Common myeloid progenitor, CD34-positive (primary cell): ENCODE measurements around the gene THOC7.

Source experiments
- CTCF ChIA-PET: fragments of 350-600 bp; sonication (Branson Sonifier 250); formaldehyde crosslinking; loops from one replicate; lab custom pipeline; 2021; ENCODE audit warnings: antibody characterized with exemption; lab: Charles Lee
- POLR2A ChIA-PET: fragments of 350-600 bp; sonication (Branson Sonifier 250); formaldehyde crosslinking; loops from one replicate; lab custom pipeline; 2021; ENCODE audit warnings: antibody characterized with exemption; lab: Charles Lee
- DNase-seq, 3 donors: peaks; one replicate each; pipeline versions ENCODE4 v3.0.0 to v3.0.0-alpha.2; 2013
- H3K27ac ChIP-seq, 2 experiments: 1 replicate in 1 of 2; 2 replicates in 1 of 2; pipeline ENCODE4 v1.7.0; 2013; ENCODE audit warnings: inconsistent platforms in 2 of 2, low read length in 2 of 2, mild to moderate bottlenecking in 2 of 2, low read depth in 1 of 2, moderate library complexity in 1 of 2; ENCODE audit not compliant: severe bottlenecking in 2 of 2, insufficient read depth in 1 of 2, poor library complexity in 1 of 2
- H3K27me3 ChIP-seq, 5 experiments: replicated peaks in 2 of 5; 1 replicate in 3 of 5; 2 replicates in 2 of 5; pipeline versions ENCODE4 v1.6.1 to v1.7.0; 2013; ENCODE audit warnings: low read length in 4 of 5, mild to moderate bottlenecking in 2 of 5, moderate library complexity in 2 of 5, inconsistent platforms in 1 of 5; ENCODE audit not compliant: insufficient read depth in 5 of 5, control insufficient read depth in 4 of 5
- H3K36me3 ChIP-seq, 4 experiments: 1 replicate in 2 of 4; 2 replicates in 2 of 4; pipeline versions ENCODE4 v1.6.1 to v1.7.0; 2013; ENCODE audit warnings: low read length in 3 of 4, control low read depth in 1 of 4, mild to moderate bottlenecking in 1 of 4; ENCODE audit not compliant: control insufficient read depth in 4 of 4, insufficient read depth in 4 of 4
- H3K4me1 ChIP-seq, 4 experiments: 1 replicate in 3 of 4; 2 replicates in 1 of 4; pipeline versions ENCODE4 v1.6.1 to v1.7.1; 2013; ENCODE audit warnings: low read length in 3 of 4, mild to moderate bottlenecking in 3 of 4, control low read depth in 1 of 4, inconsistent platforms in 1 of 4, moderate library complexity in 1 of 4; ENCODE audit not compliant: control insufficient read depth in 4 of 4, insufficient read depth in 4 of 4; ENCODE audit errors: control extremely low read depth in 1 of 4
- H3K4me3 ChIP-seq, 7 experiments: 1 replicate in 4 of 7; 2 replicates in 3 of 7; pipeline versions ENCODE4 v1.5.1 to v1.7.0; 2013; ENCODE audit warnings: mild to moderate bottlenecking in 7 of 7, low read length in 6 of 7, moderate library complexity in 6 of 7, inconsistent platforms in 2 of 7, low read depth in 2 of 7, control low read depth in 1 of 7; ENCODE audit not compliant: insufficient read depth in 4 of 7, control insufficient read depth in 1 of 7; ENCODE audit errors: extremely low read depth in 1 of 7
- H3K9me3 ChIP-seq, 5 experiments: 1 replicate in 4 of 5; 2 replicates in 1 of 5; pipeline versions ENCODE4 v1.6.1 to v1.7.1; 2013; ENCODE audit warnings: low read length in 4 of 5, mild to moderate bottlenecking in 2 of 5, inconsistent platforms in 1 of 5, low read depth in 1 of 5, moderate library complexity in 1 of 5; ENCODE audit not compliant: control insufficient read depth in 4 of 5, insufficient read depth in 2 of 5; ENCODE audit errors: control extremely low read depth in 1 of 5
- WGBS: methylation state at CpG from one replicate; pipeline ENCODE4 v1.1.5; 2013; ENCODE audit not compliant: insufficient coverage; 5-methylcytosine and 5-hydroxymethylcytosine counted together

THOC7 gene

GRCh38 chr3:63900010-63900409, 36.4 kb upstream of the THOC7 start:
- Histone ChIP-seq H3K27ac (no peak overlapping the region), H3K36me3 (peaks cover 3 to 34% (median 15%) of the 10 kb centered on the region in 4 experiments), H3K27me3 (no peaks in the 10 kb centered on the region), H3K4me1 (peaks cover 0 to 9% (median 2%) of the 10 kb centered on the region in 4 experiments), H3K4me3 (no peak overlapping the region), H3K9me3 (no peaks in the 10 kb centered on the region)
- CTCF ChIA-PET = interaction anchor here (1.2 kb wide), 1 partner anchor 10 kb away, joined by 4 read pairs; no protein-coding TSS in a partner anchor
- 76% methylated on average over 2 of the region's 5 CpGs for WGBS
- DNase-seq = no peak
- POLR2A ChIA-PET = no interaction called here

DNA sequence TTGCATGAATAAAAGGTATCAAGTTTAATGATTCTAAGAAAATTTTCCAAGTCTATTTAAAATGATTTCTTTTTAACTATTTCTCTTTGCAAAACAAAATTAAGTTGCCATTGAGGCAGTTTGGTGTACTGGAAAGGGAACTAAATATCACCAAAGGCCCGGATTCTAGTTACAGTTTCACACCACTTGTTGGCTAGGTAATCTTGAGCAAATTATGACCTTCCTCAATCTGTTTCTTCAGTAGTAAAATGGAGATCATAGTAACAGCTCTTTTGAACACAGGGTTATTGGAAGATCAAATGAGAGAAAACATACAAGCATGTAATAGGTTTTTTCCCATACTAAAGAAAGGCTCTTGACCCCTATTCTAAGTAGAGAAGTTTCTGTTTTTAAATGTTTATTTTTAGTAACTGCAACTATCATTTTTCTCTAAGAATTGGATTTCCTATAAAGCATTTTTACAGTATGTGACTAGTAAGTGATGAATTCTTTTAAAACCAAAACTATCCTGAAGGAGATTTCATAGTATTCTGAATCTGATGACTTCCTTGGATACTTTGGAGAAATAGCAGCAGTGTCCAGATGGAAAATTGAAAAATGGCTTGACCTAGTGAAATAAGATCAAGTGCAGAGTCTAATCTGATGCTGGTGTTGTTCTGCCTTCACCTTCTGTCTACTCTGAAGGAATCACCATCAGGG, 32.9 kb upstream of the THOC7 start:
- no peak for DNase-seq
- H3K36me3 ChIP-seq = peaks cover 3 to 36% (median 14%) of the 10 kb centered on the region in 4 experiments
- WGBS = no CpG with 5 or more reads among the region's 1 CpG
- CTCF ChIA-PET = interaction anchor here (1.3 kb wide), 1 partner anchor 82 kb away, joined by 3 read pairs; no protein-coding TSS in a partner anchor
- no peaks in the 10 kb centered on the region for H3K27me3 ChIP-seq
- H3K4me1 ChIP-seq = peaks cover 0 to 9% (median 2%) of the 10 kb centered on the region in 4 experiments
- H3K27ac ChIP-seq = no peak overlapping the region
- no peak overlapping the region for H3K4me3 ChIP-seq
- H3K9me3 ChIP-seq = no peaks in the 10 kb centered on the region
- POLR2A ChIA-PET = no interaction called here

- 100% methylated on average over 2 of the region's 5 CpGs for WGBS
- ChIA-PET POLR2A (no interaction called here), CTCF (interaction anchor here (1.3 kb wide), 1 partner anchor 83 kb away, joined by 3 read pairs; no protein-coding TSS in a partner anchor)
- Histone ChIP-seq H3K9me3 (no peaks in the 10 kb centered on the region), H3K4me3 (no peak overlapping the region), H3K36me3 (peaks cover 3 to 36% (median 11%) of the 10 kb centered on the region in 4 experiments), H3K27me3 (no peaks in the 10 kb centered on the region), H3K4me1 (peaks cover 0 to 8% (median 2%) of the 10 kb centered on the region in 4 experiments), H3K27ac (no peak overlapping the region)
- no peak for DNase-seq
These were observed 32.0 kb upstream of the THOC7 start for GRCh38 chr3:63895422-63896189.

DNA sequence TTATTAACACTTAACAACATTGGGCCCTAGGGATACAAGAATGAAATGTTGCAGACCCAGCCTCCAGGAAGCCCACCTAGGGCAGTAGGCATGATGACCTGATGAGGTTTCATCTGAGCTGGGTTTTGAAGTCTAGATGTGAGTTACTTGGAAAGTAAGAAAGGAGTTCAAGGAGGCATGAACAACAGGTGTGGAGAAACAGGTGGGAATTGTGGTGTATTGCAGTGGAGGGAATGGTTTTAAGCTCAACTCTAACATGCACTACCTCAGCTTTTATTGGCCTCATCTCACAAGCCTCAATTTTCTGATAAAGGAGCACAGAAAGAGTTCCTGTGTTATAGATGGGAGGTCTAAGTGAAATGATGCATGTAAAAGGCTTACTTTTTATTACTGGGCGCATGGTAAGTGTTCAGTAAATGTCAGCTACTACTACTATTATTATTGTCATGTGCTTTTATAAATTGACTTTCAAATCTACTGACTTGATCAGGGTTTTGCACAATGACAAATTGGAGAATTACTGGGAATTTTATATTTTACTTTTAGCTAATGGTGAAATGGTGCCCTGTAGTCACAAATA, 29.3 kb upstream of the THOC7 start:
- no peak for DNase-seq
- WGBS = no CpG with 5 or more reads among the region's 1 CpG
- no peak overlapping the region for H3K4me3 ChIP-seq
- peaks cover 0 to 15% (median 0%) of the 10 kb centered on the region in 4 experiments for H3K36me3 ChIP-seq
- no peaks in the 10 kb centered on the region for H3K9me3 ChIP-seq
- CTCF ChIA-PET = no interaction called here
- peaks cover 0 to 4% (median 0%) of the 10 kb centered on the region in 4 experiments for H3K4me1 ChIP-seq
- H3K27me3 ChIP-seq = no peaks in the 10 kb centered on the region
- no peak overlapping the region for H3K27ac ChIP-seq
- POLR2A ChIA-PET = no interaction called here

DNA sequence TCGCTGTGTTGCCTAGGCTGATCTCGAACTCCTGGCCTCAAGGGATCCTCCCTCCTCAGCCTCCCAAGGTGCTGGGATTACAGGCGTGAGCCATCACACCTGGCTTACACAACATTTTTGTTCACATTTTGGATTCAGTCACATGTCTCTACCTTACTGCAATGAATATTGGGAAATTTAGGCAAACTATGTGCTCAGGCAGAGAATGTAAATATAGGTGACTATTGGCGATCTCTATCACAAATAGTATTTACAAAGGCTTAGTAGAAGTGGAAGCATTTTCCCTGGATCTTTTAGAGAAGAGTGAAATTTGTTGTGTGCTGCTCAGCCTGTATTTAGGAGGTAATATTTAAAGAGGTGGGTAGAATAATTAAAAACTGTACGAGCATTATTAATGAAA, 27.9 kb upstream of the THOC7 start:
- ChIA-PET POLR2A (no interaction called here), CTCF (no interaction called here)
- DNase-seq = no peak
- 100% methylated on average over 4 of the region's 5 CpGs for WGBS
- H3K36me3 ChIP-seq = peaks cover 0 to 15% (median 0%) of the 10 kb centered on the region in 4 experiments
- H3K4me1 ChIP-seq = peaks cover 0 to 4% (median 0%) of the 10 kb centered on the region in 4 experiments
- H3K27ac ChIP-seq = no peak overlapping the region
- no peaks in the 10 kb centered on the region for H3K27me3 ChIP-seq
- no peak overlapping the region for H3K4me3 ChIP-seq
- H3K9me3 ChIP-seq = no peaks in the 10 kb centered on the region

DNA sequence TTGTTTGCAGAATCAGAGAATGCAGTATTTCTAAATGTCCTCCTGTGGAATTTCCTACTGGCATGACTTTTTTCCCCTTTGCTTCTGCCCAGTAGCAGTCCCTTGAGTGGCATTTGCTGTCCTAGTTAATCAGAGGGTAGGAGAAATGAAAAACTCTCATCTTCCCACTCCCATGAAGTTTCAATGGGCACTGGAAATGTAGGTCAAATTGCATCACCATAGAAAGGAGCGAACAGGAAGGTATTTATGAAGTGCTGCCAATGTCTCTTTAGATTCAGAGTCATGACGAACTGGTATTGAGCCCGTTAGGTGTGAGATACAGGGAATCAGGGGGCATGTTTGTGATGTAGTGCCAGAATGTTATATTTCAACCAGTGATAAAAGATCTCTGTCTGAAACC, 23.3 kb upstream of the THOC7 start:
- 91% methylated on average over 3 of the region's 3 CpGs for WGBS
- H3K36me3 ChIP-seq = peaks cover 0 to 9% (median 0%) of the 10 kb centered on the region in 4 experiments
- H3K4me3 ChIP-seq = no peak overlapping the region
- H3K9me3 ChIP-seq = no peaks in the 10 kb centered on the region
- ChIA-PET CTCF (no interaction called here), POLR2A (no interaction called here)
- no peaks in the 10 kb centered on the region for H3K27me3 ChIP-seq
- no peak for DNase-seq
- H3K27ac ChIP-seq = no peak overlapping the region
- H3K4me1 ChIP-seq = no peaks in the 10 kb centered on the region
